ENCODE data around the gene ABHD8.

DNA sequence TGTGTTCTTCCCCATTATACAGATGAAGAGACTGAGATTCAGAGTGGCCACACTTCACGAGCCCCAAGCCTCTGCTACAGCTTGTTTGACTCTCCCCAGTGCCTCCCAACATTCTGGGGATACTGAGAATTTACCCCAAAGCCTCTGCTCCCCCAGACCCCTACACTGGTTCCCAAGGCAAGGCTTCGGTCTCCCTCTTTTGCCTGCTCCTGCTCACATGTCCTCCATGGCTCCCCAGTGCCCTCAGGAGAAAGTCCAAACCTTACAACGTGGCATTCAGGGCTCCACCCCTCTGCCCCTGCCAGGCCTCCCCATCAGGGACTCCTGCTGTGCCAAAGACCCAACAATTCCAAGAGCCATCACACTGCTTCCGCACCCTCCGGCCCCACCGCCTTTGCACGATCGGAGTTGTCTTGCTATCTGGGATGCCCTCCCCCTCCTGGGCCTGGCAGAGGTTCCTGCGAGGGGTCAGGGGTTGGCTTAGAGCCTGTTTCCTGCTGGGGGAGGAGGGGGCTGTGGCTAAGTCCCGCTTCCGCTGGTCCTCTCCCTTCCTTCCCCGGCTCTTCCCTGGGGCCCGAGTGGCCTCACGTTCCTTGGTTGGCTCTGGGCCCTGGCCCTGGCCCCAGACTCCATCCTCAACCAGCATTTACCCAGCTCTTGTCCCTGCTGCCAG is 49.5 kb upstream of the ABHD8 start:
- TF ChIP-seq POLR2AphosphoS5 (IDR thresholded peaks at IDR 0.05): no peak
- TF ChIP-seq, protein P1, sequence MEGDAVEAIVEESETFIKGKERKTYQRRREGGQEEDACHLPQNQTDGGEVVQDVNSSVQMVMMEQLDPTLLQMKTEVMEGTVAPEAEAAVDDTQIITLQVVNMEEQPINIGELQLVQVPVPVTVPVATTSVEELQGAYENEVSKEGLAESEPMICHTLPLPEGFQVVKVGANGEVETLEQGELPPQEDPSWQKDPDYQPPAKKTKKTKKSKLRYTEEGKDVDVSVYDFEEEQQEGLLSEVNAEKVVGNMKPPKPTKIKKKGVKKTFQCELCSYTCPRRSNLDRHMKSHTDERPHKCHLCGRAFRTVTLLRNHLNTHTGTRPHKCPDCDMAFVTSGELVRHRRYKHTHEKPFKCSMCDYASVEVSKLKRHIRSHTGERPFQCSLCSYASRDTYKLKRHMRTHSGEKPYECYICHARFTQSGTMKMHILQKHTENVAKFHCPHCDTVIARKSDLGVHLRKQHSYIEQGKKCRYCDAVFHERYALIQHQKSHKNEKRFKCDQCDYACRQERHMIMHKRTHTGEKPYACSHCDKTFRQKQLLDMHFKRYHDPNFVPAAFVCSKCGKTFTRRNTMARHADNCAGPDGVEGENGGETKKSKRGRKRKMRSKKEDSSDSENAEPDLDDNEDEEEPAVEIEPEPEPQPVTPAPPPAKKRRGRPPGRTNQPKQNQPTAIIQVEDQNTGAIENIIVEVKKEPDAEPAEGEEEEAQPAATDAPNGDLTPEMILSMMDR (IDR thresholded peaks at IDR 0.05): no peak
